ENCODE data around the gene TRIM14. TPM values are rescaled to one million over a fixed set of nuclear protein-coding genes. Genes with fewer than 3 reads are reported as not detected.
"Not testable (repeated sequence)": the region's sequence is repeated elsewhere in the genome, so short reads cannot be mapped to it uniquely, and the experiment has no call there.

TRIM14 gene
- total RNA-seq, 1 donor from 2014 or later: 13.8 TPM

DNA sequence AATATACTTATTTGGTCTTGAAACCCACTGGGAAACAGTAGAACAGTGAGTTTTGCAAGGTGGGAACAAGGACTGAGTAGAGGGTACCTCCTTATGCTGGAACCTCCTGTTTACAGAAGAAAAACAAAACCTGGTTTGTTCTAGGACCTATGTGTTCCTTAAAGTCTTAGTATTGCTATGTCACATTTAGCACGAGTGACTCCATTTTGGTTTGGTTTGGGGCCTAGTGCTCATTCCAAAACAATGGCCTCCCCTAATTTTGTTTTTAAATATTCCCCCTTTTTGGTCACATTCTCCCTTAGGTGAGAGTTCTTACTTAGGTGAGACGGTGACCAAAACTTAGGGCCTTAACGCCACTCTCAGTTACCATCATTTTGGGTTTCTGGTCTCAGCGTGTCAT is 68.7 kb downstream of the TRIM14 start:
- no peak for DNase-seq (ENCODE audit: low spot score)

- DNase-seq (ENCODE audit: low spot score): no peak
Measured at GRCh38 chr9:98049288-98050072, 69.5 kb downstream of the TRIM14 start.

GRCh38 chr9:98047002-98047401 is 72.0 kb downstream of the TRIM14 start:
- DNase-seq (ENCODE audit: low spot score): no peak

DNA sequence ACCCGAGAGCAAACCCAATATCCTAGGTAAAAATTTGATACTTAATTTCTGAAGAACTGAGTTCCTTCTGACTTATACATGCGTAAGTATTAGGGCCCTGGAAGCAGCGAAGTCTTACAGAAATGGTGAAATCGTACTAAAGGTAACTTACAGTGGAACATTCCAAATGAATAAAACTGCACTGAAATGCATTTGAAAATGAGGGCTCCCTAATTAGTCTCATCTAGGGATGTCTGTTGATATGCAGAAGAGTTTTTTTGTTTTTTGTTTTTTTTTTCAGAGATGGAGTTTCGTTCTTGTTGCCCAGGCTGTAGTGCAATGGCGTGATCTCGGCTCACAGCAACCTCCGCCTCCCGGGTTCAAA is 72.9 kb downstream of the TRIM14 start:
- no peak for DNase-seq (ENCODE audit: low spot score)

GRCh38 chr9:98045234-98046179 is 73.5 kb downstream of the TRIM14 start:
- DNase-seq (ENCODE audit: low spot score): no peak

GRCh38 chr9:98043915-98044314 is 75.1 kb downstream of the TRIM14 start:
- DNase-seq (ENCODE audit: low spot score): no peak

- DNase-seq (ENCODE audit: low spot score): no peak
Measured at GRCh38 chr9:98040212-98040611, 78.8 kb downstream of the TRIM14 start.

GRCh38 chr9:98039607-98040017 is 79.4 kb downstream of the TRIM14 start:
- no peak for DNase-seq (ENCODE audit: low spot score)

GRCh38 chr9:98038958-98039357 is 80.1 kb downstream of the TRIM14 start:
- no peak for DNase-seq (ENCODE audit: low spot score)

- DNase-seq (ENCODE audit: low spot score): no peak
Measured at GRCh38 chr9:98037357-98037756, 81.7 kb downstream of the TRIM14 start.

GRCh38 chr9:98034593-98035546 is 84.2 kb downstream of the TRIM14 start:
- DNase-seq (ENCODE audit: low spot score): no peak

DNA sequence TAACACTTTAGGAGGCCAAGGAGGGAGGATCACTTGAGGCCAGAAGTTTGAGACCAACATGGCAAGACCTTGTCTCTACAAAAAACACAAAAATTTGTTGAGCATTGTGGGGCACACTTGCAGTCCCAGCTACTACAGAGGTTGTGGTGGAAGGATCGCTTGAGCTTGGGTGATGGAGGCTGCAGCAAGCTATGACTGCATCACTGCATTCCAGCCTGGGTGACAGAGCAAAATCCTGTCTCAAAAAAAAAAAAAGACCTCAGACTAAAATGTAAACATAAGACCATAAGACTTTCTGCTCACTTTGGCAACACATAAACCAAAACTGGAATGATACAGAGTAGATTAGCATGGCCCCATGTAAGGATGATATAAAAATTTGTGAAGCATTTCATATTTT is 87.1 kb downstream of the TRIM14 start:
- no peak for DNase-seq (ENCODE audit: low spot score)

GRCh38 chr9:98031169-98031568 is 87.9 kb downstream of the TRIM14 start:
- no peak for DNase-seq (ENCODE audit: low spot score)

- DNase-seq (ENCODE audit: low spot score): no peak
Measured at GRCh38 chr9:98024702-98025101, 94.3 kb downstream of the TRIM14 start.

GRCh38 chr9:98022447-98022846 is 96.6 kb downstream of the TRIM14 start:
- DNase-seq (ENCODE audit: low spot score): no peak

DNA sequence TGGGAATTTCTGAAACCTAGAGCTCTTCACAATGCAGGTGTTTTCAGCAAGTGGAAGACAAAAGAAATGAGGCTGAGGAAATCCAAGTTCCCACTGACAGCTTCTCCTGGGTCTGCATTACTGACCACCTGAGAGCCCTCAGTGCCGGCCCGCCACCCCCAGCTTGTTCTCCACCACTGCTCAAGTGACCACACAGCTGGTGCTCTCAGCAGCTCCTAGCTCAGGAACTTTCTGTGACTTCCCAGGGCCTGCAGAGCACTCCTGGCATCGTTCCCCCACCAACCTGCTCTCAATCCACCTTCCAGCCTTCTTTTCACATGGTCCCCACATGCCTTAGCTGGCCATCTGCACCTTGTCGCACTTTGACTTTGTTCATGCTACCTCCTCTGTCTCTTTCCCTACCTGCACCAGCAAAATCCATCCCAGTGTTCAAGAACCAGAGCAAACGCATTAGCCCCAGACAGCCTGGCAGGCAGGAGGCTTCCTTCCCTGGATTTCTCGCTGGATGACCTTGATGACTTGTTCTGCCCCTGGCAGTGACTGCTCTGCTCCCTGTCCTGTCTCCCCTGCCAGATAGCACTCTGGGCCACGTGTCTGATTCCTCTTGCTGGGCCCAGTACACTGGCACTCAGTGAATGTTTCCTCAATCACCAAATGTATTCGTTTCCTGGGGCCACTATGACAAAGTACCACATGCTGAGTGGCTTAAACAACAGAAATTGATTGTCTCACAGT is 97.5 kb downstream of the TRIM14 start:
- no peak for DNase-seq (ENCODE audit: low spot score)

- DNase-seq (ENCODE audit: low spot score): no peak
Measured at GRCh38 chr9:98020476-98021145, 98.4 kb downstream of the TRIM14 start.

- not testable (repeated sequence) for DNase-seq (ENCODE audit: low spot score)
Measured at GRCh38 chr9:98019869-98020268, 99.2 kb downstream of the TRIM14 start.

All from mesenteric fat pad (tissue), 1 donor.